SK-N-MC (cell line): ENCODE data around the gene TSHZ1.

Experiments used
- EZH2 ChIP-seq: fragments of 200-600 bp; sonication (generic); IDR thresholded peaks from one replicate; pipeline ENCODE4 v1.6.1; 2017; ENCODE audit warnings: antibody characterized with exemption
- POLR2AphosphoS5 ChIP-seq: IDR thresholded peaks from 2 replicates; pipeline ENCODE4 v1.6.1; 2012; ENCODE audit warnings: mild to moderate bottlenecking, low read depth, low read length, borderline replicate concordance

GRCh38 chr18:75249175-75249518 lies 38.5 kb downstream of the TSHZ1 start:
- TF ChIP-seq EZH2: no peak
- TF ChIP-seq POLR2AphosphoS5: no peak
